HFFc6 (cell line): ENCODE measurements around the gene VWA1. TPM values are rescaled to one million over a fixed set of nuclear protein-coding genes. Genes with fewer than 3 reads are reported as not detected.

Source experiments
- DNase-seq: peaks from one replicate; pipeline ENCODE4 v3.0.0-alpha.2; 2018
- H3K27ac Mint-ChIP-seq: 2 replicates; pipeline ENCODE4 v1.8.0; 2020; ENCODE audit warnings: mild to moderate bottlenecking, mixed read lengths
- H3K27me3 Mint-ChIP-seq: 2 replicates; pipeline ENCODE4 v1.8.0; 2021; ENCODE audit warnings: mild to moderate bottlenecking, moderate library complexity, mixed read lengths; ENCODE audit not compliant: insufficient read depth
- H3K36me3 Mint-ChIP-seq: 2 replicates; pipeline ENCODE4 v1.8.0; 2021; ENCODE audit warnings: low read depth, mixed read lengths
- H3K4me1 Mint-ChIP-seq: 2 replicates; pipeline ENCODE4 v1.8.0; 2020; ENCODE audit warnings: low read depth, mixed read lengths
- H3K4me3 Mint-ChIP-seq: 2 replicates; pipeline ENCODE4 v1.8.0; 2020; ENCODE audit warnings: mild to moderate bottlenecking, moderate library complexity, mixed read lengths
- H3K9me3 Mint-ChIP-seq: 2 replicates; pipeline ENCODE4 v1.8.0; 2020; ENCODE audit warnings: mild to moderate bottlenecking, mixed read lengths
- CTCF ChIP-seq: fragments of 200-600 bp; sonication (generic); IDR thresholded peaks from 2 replicates; pipeline ENCODE4 v1.5.0; 2021; ENCODE audit warnings: antibody characterized with exemption, mild to moderate bottlenecking
- total RNA-seq, 6 experiments: library from RNA; stranded (reverse); fragmentation: NEBNext Ultra II Directional; extraction: Animal tissue kit (Norgen Biotek cat#: 25700); gene quantifications; 2 replicates in 1 of 6; 3 replicates in 5 of 6; pipeline ENCODE4 v1.2.3, GENCODE V29; 2021

VWA1 gene
- total RNA-seq, 6 experiments from 2014 or later: 0.12 to 0.33 (median 0.24) TPM; not detected in 1

DNA sequence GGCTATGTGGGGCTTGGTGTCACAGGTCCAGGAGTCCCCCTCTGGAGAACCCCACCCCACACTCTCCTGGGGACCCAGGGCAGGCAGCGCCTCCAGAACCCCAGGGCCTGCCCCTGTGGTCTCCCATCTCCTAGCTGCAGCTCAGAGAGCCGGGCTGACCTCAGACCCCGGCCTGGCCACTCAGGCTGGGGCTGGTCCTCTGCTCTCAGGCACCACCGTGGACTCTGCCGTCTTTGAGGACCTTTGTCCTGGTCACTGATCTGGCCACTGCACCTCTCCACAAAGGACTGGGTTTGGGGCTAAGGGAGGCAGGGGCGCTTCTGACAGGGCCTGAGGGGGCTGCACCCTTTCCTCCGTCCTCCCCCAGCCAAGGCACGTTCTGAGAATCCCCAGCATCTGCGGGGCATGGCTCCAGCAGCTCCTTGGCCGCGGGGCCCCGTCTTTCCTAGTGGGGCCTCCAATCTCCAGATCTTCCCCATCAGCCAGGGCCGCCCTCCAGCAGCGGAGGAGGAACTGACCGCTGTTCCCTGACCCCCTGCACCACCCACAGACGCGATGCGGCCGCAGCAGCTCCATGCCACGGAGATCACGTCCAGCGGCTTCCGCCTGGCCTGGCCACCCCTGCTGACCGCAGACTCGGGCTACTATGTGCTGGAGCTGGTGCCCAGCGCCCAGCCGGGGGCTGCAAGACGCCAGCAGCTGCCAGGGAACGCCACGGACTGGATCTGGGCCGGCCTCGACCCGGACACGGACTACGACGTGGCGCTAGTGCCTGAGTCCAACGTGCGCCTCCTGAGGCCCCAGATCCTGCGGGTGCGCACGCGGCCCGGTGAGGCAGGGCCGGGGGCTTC, 3.3 kb downstream of the VWA1 start:
- TF ChIP-seq CTCF: no peak
- no peak for DNase-seq
- Mint-ChIP-seq H3K27me3 (peaks cover 7% of the 10 kb centered on the region), H3K9me3 (no peaks in the 10 kb centered on the region), H3K27ac (no peak overlapping the region), H3K4me1 (no peaks in the 10 kb centered on the region), H3K36me3 (no peaks in the 10 kb centered on the region), H3K4me3 (no peak overlapping the region)

DNA sequence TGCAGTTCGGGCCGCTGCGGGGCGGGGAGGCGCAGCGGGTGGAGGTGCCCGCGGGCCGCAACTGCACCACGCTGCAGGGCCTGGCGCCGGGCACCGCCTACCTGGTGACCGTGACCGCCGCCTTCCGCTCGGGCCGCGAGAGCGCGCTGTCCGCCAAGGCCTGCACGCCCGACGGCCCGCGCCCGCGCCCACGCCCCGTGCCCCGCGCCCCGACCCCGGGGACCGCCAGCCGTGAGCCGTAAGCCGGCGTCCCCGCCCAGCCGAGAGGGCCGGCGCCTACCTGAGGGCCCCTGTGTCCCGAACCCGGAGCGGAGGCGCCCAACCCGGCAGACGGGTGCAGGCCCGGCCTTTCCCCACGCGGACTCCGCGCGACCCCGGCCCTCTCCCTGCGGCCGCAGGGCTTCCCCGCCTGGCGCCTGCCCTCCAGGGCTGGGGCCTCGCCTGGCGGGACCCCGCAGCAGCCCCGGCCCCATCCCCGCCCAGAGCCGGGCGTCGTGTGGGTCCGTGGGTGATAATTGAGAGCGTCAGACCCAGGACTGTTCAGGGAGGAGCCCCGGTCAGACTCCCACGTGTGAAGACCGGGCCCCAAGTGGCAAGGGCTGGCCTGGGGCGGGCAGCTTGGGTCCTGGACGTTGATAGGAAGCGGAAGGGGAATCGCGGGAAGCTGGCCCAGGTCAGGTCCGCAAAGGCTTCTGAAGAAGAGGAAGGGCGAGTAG, 4.2 kb downstream of the VWA1 start:
- H3K4me1 Mint-ChIP-seq: no peaks in the 10 kb centered on the region
- H3K27ac Mint-ChIP-seq: no peak overlapping the region
- DNase-seq: no peak
- H3K9me3 Mint-ChIP-seq: no peaks in the 10 kb centered on the region
- H3K36me3 Mint-ChIP-seq: no peaks in the 10 kb centered on the region
- no peak overlapping the region for H3K4me3 Mint-ChIP-seq
- H3K27me3 Mint-ChIP-seq: peaks cover 9% of the 10 kb centered on the region
- TF ChIP-seq CTCF: no peak

GRCh38 chr1:1440262-1441001, 4.9 kb downstream of the VWA1 start:
- Mint-ChIP-seq H3K4me1 (no peaks in the 10 kb centered on the region), H3K27me3 (peaks cover 9% of the 10 kb centered on the region), H3K9me3 (no peaks in the 10 kb centered on the region), H3K27ac (no peak overlapping the region), H3K36me3 (no peaks in the 10 kb centered on the region), H3K4me3 (no peak overlapping the region)
- no peak for DNase-seq
- no peak for TF ChIP-seq CTCF

DNA sequence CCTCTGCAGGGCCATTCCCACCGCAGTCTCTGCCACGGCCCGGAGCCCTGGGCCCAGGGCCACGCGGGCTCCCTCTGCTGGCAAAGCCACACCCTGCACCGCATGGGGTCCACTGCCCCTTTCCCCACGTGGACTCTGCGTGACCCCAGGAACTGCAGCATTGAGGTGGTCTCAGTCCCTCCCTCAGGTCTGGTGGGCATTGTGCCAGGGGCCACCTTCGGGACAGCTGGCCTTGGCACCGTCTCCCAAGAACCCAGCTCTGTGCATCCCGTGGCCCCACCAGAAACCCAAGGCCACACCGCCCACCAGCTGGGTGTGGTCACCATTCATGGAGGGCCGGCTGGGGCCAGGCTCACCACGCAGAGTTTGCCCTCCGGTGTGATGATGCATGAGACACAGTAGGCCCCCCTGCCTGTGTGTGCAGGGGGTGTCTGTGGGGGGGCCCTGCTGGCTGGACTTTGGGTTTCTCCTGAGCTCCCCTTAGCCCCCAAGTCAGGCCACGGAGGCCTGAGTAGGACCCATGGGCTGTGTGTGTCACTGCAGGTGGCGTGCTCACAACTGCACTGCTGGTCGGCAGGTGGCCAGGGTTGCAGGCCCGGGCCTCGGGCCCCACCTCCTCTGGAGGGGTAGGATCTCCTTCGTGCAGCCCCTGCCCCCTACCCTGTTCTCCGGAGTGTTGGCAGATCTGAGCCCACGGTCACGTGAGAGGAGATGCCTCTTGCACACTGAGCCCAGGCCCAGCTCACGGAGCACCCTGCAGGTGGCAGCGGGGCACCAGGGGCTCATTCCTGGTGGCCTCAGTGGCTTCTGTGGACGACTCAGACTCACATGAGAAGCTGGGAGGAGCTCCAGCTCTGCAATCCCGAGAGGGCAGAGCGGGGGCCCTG, 5.8 kb downstream of the VWA1 start:
- Mint-ChIP-seq H3K4me1 (no peaks in the 10 kb centered on the region), H3K36me3 (no peaks in the 10 kb centered on the region), H3K27me3 (peaks cover 8% of the 10 kb centered on the region), H3K4me3 (no peak overlapping the region), H3K27ac (no peak overlapping the region), H3K9me3 (no peaks in the 10 kb centered on the region)
- no peak for DNase-seq
- peak; percentile 88 for TF ChIP-seq CTCF
